Erythroblast (primary cell): ENCODE results near the gene HRAS.

Experiments used
- GATA1 ChIP-seq: IDR thresholded peaks from 2 replicates; pipeline ENCODE4 v1.6.1; 2011; ENCODE audit warnings: low read depth, mild to moderate bottlenecking, control low read depth, low read length, moderate library complexity
- POLR2A ChIP-seq: IDR thresholded peaks from 2 replicates; pipeline ENCODE4 v1.6.1; 2011; ENCODE audit warnings: mild to moderate bottlenecking, low read length

DNA sequence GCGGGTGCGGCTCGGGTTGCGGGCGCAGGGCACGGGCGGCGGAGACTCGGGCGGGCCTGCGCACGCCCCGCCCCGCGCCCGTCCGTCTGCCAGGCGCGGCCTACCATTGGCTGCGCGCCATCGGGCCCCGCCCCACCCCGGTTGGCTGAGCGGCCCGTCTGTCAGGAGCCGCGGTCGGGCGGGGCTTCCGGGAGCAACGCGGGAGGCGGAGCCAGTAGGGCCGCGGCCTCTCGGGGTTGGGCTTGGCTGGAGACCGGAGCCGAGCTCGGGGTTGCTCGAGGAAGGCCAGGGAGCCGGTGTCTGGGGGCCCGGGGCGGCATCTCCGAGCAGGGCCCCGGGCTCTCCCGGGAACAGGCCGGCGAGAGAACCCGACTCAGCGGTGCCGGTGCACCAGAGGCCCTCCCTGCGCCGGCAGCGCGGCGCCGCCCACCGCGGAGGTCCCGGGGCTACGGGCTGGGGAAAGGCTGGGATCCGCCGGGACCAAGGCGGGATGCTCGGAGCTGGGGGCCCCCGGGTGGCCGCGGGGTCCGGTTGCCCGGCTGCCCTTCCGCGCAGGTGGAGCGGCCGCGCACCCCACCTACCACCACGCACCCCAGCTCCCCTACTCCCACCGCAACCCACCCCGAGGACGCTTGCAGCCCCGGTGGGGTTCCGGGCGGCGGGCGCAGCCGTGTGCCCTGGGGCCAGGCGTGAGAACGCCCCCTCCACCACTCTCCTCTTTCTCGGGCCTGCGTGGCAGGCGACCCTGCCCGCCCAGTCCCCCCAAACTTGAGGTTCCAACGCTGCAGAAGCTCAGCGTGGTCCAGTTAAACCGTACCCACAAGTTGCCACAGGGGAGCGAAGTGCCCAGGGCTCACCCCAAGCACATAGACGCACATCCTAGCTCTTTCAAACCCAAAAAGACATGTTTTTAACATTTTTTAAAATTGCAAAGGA is at the start of gene HRAS:
- peak; percentile 59 for TF ChIP-seq POLR2A
- TF ChIP-seq GATA1, result no peak
